GM19025 (cell line): ENCODE data around the gene NLGN2.
"Not testable (repeated sequence)": the region's sequence is repeated elsewhere in the genome, so short reads cannot be mapped to it uniquely, and the experiment has no call there.

ENCODE experiments used
- ATAC-seq: cut with Tn5 transposase; IDR thresholded peaks from one replicate; pipeline ENCODE4 v1.9.1; 2021; ENCODE audit warnings: mild to moderate bottlenecking, low read depth, moderate library complexity; ENCODE audit not compliant: unreplicated experiment

NLGN2 gene

DNA sequence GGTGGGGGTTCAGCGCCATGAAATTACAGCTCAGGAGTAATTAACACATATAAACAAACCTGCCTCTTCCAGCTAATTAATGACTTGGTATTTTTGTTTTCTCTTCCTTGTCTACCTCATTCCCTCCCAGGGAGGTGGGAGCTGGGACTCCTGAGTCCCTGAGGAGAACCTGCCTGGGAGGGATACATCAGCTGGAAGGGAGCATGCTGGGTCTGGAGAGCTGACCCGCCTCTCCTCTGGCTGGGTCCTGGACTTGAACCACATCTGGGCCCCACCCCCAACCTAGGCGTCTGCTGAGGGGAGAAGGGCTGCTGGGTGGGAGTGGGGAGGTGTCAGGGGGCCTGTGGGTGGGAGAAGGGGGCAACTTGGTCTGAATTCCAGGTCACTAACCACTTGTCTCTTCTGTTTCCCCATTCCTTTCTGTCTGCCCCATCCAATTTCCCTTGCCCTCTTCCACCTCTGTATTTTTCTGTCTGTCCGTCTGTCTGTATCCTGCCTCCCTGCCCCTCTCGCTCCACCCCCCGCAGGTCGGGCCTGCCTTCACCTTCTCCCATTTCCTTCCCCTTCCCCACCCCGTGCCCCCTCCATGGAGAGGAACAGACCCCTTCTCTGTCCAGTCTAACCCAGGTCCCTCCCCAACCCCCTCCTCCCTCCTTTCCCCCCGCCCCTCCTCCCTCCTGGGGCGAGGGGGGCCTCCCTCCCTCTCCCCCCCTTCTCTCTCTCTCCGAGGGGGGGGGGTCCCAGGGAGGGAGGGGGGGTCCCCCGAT, at the start of gene NLGN2:
Gene NLGN2, plus strand, starts transcription at position 361 of the 767 bp plus-strand sequence. CDS start 411 bp downstream, outside the sequence.
- ATAC-seq: no peak

DNA sequence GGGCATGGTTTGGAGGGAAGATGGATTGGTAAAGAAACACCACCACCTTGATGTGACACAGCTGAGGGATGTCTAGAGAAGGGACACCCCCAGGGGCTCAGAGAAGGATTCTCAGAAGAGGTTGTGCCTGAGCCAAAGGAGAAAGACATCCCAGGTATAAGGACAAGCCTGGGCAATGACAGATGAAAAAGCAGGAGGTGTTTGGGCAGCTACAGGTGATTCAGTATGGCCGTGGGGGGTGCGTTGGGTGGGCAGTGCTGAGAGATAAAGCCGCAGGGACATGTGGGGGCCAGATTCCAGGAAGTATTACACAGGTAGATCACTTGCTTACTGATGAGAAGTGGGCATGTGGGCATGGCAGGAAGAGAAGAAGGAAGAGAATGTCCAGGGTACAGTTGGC, 45.7 kb upstream of the NLGN2 start:
- no peak for ATAC-seq

DNA sequence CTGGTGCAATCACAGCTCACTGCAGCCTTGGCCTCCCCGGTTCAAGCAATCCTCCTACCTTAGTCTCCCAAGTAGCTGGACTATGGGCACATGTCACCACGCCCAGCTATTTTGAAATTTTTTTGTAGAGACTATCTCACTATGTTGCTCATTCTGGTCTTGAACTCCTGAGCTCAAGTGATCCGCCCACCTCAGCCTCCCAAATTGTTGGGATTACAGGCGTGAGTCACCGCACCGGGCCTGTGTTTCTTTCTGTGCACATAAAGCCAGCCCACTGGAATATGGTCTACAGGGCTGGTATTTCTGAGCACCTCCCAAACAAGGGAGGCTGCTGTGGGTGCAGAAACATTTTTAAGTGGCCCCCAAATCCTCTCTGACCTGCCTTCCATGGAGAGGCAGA, 44.3 kb upstream of the NLGN2 start:
- no peak for ATAC-seq

DNA sequence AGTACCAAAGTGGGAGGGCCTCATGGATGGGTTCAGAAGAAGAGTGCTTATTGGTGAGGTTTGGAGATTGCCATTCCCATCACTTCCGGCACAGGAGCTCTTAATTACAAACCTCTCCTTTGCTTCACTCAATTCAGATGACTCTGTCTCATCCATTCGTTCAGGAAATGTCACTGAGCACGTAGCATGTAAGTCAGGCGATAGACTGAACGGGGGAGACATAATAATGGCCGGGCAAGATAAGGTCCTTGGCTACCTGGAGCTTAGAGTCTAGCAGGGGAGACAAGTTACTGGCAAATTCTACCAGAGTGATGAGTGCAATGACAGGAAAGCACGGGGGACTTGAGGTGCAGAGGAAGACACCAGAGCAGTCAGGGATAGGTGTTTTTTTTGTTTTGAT, 41.7 kb upstream of the NLGN2 start:
- ATAC-seq: not testable (repeated sequence)

DNA sequence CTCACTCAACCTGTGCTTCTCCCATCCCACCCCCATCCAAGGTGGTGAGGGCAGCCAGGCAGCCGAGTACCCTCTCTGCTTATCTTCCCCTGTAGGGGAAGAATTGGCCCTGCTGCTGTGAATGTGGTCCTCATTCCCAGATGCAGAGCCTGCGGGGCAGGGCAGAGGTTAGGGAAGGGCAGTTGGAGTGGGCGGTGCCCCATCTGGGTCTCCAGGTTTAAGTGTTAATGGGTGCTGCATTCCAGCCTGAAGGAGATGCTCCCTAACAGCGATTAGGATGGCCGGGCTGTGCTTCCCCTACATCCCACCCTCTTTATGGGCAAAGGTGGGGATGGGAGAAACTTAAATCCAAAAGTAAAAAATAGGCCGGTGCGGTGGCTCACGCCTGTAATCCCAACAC, 40.6 kb upstream of the NLGN2 start:
- ATAC-seq: no peak

DNA sequence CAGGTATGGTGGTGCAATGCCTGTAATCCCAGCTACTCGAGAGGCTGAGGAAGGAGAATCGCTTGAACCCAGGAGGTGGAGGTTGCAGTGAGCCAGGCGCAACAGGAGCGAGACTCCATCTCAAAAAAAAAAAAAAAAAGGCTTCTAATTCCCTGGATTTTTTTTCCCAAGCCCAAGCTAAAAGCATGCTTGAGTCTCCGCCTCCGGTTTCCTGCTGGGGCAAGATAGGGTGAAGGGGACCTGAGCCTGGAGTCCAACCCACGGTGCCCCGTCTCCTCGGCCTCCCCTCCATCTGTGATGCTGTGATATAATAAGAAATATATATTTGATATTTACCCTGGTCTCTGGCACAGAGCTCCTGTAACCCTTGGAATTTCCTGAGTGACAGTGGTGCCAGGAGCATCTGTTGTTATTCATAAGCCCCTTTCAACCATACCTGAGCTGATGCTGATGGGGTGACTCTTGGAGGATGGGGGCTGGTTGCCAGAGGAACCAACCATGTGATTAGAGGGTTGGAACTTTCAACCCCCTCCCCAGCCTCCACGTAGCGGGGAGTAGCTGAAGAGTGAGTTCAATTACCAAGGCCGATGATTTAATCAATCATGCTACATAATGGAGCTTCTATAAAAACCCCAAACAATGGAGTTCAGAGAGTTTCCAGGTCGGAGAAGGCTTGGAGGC, 39.6 kb upstream of the NLGN2 start:
- no peak for ATAC-seq

DNA sequence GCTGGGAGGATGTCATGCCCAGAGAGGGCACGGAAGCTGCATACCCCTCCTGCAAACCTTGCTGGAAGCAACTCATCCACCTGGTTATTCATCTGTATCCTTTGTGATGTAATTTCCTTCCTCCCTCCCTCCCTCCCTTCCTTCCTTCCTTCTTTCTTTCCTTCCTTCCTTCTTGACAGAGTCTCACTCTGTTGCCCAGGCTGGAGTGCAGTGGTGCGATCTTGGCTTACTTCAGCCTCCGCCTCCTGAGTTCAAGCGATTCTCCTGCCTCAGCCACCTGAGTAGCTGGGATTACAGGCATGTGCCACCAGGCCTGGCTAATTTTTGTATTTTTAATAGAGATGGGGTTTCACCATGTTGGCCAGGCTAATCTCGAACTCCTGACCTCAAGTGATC, 39.0 kb upstream of the NLGN2 start:
- ATAC-seq: not testable (repeated sequence)

DNA sequence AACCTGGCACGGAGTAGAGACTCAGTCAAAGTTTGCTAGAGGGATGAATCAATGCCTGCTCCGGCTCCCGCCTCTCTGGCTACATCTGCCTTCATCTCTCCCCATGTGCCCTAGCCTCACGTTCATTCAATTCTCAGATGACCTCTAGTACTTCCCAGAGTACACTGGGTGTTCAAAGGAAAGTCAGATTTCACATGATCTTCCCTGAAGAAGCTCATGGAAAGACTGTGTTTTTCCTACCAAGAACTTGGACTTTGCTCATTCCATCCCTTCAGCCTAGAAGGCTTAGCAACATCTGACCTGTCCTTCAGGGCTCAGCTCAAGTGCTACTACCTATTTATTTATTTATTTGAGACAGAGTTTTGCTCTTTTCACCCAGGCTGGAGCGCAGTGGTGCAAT, 37.8 kb upstream of the NLGN2 start:
- ATAC-seq: no peak

DNA sequence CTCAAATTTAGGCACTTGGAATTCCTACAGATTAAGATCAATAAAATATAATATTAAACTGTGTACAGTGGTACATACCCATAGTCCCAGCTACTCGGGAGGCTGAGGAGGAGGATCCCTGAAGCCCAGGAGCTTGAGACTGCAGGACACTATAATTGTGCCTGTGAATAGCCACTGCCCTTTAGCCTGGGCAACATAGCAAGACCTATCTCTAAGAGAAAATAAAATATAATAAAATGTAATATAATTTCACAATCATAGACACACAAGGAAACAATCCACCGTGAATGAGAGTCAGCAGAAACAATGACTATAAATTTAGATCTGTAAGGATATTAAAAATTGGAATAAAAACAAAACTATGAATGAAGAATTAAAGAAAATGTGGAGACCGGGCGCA, 36.8 kb upstream of the NLGN2 start:
- no peak for ATAC-seq

DNA sequence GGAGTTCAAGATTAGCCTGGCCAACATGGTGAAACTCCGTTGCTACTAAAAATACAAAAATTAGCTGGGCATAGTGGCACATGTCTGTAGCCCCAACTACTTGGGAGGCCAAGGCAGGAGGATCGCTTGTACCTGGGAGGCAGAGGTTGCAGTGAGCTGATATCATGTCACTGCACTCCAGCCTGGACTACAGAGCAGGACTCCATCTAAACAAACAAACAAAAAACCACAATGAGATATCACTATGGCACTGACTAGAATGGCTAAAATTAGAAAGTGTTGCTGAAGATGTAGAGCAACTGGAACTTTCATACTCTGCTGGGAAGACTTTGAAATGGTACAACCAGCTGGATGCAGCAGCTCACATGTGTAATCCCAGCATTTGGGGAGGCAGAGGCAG, 33.3 kb upstream of the NLGN2 start:
- no peak for ATAC-seq

DNA sequence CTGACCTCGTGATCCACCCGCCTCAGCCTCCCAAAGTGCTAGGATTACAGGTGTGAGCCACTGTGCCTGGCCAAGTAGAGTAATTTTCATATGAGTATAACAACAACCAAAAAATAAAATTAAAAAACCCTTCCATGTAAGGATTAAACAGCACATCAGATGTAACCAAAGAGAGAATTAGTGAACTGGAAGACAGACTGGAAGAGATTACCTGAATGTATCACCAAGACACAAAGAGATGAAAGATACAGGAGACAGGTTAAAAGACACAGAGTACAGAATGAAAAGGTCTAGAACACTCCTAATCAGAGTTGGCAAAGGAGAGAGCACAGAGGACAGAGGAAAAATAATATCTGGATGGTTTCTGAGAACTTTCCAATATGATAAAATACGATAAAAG, 28.5 kb upstream of the NLGN2 start:
- ATAC-seq: no peak

DNA sequence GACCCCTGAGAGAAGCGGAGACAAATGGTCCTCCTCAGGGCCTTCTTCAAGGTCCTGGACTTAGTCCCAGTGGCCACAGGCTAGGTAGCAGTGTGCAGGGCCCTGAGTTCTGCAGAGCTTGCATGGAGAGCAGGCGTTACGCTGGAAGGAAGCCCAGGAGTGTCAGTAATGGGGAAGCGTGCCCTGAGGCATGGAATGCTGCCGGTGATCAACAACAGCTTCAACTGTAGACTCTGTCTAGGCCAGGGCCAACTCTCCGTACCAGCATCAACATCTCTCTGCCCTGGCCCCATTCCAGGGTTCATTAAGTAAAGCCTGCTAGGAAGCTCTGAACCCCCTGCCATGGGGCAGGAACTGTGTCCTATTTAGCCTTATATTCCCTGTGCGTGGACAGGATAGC, 27.3 kb upstream of the NLGN2 start:
- ATAC-seq: no peak

DNA sequence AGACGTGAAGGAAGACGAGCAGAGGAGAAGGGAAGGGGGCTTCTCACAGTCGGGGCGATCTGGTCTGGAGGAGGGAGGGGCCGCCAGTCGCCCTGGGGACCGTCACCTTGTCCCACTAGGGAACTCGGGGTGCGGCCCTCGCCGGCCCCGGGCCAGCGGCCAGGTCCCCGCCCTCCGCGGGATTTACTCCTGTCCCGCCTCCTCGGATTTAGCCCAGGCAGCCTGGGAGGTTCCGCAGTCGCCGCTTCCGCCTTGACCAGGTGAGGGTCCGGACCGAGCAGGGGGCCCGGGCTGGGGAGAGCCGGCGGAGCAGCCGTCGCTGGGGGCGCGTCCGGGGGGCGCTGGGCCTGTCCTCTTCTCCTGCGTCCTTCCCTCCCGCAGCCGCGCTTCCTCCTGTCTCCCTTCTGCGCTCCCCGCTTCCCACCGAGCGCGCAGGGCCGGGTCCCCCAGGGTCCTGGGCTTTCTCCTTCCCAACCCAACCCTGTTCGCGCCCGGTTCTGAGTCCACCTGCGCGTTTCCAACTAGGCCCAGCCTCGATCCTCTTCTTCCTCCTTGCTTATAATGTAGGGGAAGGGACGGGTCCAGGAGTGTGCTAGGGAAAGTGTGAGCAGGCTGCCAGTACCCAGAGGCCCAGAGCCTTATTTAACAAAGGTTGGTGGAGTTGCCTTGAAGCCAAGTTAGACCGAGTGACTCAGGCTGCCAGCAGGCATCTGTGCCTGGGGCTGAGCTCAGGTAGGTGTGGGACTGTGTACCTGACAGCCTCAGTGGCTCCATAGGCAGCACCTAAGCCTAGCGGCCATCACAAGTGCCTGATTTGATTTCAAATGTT, 26.6 kb upstream of the NLGN2 start, which contains the start of gene TNK1:
Gene TNK1, plus strand, starts transcription at position 235 of the 829 bp plus-strand sequence. CDS start 1,838 bp downstream, outside the sequence.
- no peak for ATAC-seq

DNA sequence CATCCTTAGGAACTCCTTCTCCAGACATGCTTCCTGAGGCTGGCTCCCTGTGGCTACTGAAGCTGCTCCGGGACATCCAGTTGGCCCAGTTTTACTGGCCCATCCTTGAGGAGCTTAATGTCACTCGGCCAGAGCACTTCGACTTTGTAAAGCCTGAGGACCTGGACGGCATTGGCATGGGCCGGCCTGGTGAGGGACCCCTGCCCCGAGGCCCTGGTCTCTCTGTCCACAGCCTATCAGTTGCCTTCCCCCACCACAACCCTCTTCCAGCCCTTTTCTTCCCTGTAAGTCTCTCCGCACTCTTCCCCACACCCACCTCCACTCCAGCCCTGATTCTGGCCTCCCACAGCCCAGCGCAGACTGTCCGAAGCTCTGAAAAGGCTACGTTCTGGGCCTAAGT, 24.7 kb upstream of the NLGN2 start:
- no peak for ATAC-seq

DNA sequence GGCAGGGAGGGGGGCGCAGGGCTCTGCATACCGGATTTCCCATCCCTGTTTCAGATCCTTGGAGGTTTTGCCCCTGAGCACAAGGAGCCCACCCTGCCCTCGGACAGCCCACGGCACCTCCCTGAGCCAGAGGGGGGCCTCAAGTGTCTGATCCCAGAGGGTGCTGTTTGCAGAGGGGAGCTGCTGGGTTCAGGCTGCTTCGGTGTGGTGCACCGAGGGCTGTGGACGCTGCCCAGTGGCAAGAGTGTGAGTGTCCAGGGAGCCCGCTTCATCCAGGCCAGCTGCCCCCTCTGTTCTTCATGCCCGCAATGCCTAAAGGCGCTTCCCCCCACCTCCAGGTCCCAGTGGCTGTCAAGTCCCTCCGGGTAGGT, 24.3 kb upstream of the NLGN2 start:
- no peak for ATAC-seq

DNA sequence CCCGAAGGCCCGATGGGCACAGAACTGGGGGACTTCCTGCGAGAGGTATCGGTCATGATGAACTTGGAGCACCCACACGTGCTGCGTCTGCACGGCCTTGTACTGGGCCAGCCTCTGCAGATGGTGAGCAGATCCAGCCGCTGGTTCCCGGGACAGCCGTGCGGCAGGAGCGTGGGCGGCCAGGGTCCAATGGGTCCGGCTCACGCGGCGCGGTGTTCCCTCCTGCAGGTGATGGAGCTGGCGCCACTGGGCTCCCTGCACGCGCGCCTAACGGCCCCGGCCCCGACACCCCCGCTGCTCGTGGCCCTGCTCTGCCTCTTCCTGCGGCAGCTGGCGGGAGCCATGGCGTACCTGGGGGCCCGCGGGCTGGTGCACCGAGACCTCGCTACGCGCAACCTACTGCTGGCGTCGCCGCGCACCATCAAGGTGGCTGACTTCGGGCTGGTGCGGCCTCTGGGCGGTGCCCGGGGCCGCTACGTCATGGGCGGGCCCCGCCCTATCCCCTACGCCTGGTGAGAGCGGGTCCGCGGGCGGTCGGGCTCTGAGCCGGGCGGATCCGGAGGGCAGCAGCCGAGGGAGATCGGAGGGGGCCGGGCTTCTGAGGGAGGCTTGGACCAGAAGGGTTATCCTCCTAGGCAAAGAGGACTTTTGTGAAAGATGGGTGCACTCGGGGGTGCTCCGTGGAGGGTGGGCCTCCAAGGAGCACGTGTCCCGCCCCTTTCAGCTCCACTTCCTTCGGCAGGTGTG, 23.7 kb upstream of the NLGN2 start:
- ATAC-seq: peak; percentile 87

DNA sequence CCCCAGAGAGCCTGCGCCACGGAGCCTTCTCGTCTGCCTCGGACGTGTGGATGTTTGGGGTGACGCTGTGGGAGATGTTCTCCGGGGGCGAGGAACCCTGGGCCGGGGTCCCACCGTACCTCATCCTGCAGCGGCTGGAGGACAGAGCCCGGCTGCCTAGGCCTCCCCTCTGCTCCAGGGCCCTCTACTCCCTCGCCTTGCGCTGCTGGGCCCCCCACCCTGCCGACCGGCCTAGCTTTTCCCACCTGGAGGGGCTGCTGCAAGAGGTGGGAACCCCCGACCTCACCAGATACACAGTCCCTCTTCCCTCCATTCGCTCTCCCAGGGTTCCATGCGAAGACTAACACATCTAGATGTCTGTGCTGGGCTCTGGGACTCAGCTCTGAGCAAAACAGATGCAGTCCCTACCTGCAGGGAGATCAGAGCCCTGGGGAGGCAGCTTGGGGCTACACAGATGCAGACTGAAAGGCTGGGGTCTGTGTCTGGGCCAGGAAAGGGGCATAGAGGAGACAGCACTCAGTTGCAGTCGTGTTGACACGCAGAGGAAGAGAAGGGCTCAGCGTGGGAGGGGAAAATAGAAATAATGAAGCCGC, 23.1 kb upstream of the NLGN2 start:
- ATAC-seq: no peak

DNA sequence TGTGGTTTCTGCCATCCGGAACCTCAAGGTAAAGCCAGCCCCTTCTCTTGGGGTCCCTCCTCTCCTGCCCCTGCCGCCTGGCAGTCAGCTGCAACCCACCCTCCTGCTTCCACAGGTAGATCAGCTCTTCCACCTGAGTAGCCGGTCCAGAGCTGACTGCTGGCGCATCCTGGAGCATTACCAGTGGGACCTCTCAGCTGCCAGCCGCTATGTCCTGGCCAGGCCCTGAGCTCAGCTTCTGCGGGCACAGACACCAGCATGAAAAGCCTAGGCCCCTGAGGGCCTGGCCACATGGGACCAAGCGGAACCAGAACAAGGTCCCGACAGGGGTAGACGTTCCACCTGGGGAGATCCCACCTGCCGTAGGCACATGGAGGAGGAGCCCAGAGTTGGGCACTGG, 18.8 kb upstream of the NLGN2 start:
- ATAC-seq: no peak

DNA sequence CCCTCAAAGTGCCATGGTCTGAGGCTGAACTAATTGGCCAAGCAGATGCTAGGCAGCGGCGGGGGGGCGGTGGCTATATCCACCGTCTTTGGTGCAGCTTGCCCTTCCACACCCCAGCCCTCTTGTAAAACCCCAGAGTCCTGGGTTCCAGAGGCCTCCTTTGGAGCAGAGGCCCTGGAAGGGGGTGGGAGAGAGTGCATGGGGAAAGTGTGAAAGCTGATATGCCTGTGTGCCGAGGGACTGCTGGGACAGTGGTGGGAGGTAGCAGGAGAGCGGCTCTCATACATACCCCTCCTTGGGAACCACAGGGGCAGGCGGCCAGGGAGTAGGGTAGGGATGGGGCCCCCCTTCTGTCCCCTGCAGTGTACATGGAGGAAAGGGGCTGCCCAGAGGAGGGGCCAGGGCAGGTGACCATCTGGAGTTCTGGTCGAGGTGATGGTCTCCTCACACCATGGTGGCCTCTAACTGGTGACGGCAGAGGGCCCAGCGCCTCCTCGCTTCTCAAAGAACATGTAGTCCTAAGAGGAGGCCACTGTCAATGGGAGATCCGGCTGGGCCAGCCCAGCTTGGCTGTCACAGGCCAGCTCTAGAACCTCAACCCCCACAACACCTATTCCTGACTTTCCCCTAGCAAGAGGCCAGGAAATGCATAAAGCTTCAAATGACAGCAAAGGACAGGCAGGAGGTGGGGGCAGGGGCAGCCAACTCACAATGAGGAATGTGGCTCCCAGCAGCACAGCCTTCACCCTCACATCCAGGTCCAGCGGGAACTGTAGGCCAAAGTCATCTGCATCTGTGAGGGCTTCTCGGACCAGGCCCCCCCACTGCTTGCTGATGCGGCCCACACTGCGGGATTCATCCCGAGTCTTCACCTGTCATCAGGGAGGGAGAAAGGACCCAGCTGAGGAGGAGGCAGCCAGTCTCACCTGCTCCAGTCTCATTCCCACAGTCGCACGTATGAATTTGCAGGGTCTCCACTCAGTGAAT, 17.4 kb upstream of the NLGN2 start:
- no peak for ATAC-seq
